ENCODE data around the gene CRMP1. TPM values are rescaled to one million over a fixed set of nuclear protein-coding genes. Genes with fewer than 3 reads are reported as not detected.

Gene CRMP1
- total and polyA plus RNA-seq, 8 donors, result 5.2 to 76.2 (median 64.0) TPM

- no peak overlapping the region for H3K4me3 ChIP-seq
- ATAC-seq, result no peak
- H3K27me3 ChIP-seq, result peaks cover 0 to 38% of the 10 kb centered on the region in 2 donors
- no peak overlapping the region for H3K27ac ChIP-seq
- no peaks in the 10 kb centered on the region for H3K4me1 ChIP-seq
- DNase-seq, result no peak
- TF ChIP-seq CTCF (IDR thresholded peaks at IDR 0.05), result no peak
- no peaks in the 10 kb centered on the region for H3K36me3 ChIP-seq
- no peaks in the 10 kb centered on the region for H3K9me3 ChIP-seq
- intact Hi-C loops (cut with DNase I), result no loop called here
Measured at GRCh38 chr4:5921981-5922380, 29.1 kb upstream of the CRMP1 start.

GRCh38 chr4:5921101-5921980 lies 28.5 kb upstream of the CRMP1 start:
- no peak overlapping the region for H3K4me3 ChIP-seq
- H3K36me3 ChIP-seq, result no peaks in the 10 kb centered on the region
- H3K9me3 ChIP-seq, result no peaks in the 10 kb centered on the region
- no peaks in the 10 kb centered on the region for H3K4me1 ChIP-seq
- intact Hi-C loops (cut with DNase I), result no loop called here
- ATAC-seq (no peak), DNase-seq (no peak)
- H3K27me3 ChIP-seq, result peaks cover 0 to 39% of the 10 kb centered on the region in 2 donors
- no peak overlapping the region for H3K27ac ChIP-seq
- no peak for TF ChIP-seq CTCF (IDR thresholded peaks at IDR 0.05)

GRCh38 chr4:5919571-5919970 lies 26.7 kb upstream of the CRMP1 start:
- ATAC-seq (no peak), DNase-seq (no peak)
- Histone ChIP-seq H3K4me1 (no peaks in the 10 kb centered on the region), H3K27ac (no peak overlapping the region), H3K9me3 (no peaks in the 10 kb centered on the region), H3K4me3 (no peak overlapping the region), H3K27me3 (peaks cover 0 to 43% of the 10 kb centered on the region in 2 donors), H3K36me3 (no peaks in the 10 kb centered on the region)
- intact Hi-C loops (cut with DNase I), result no loop called here
- no peak for TF ChIP-seq CTCF (IDR thresholded peaks at IDR 0.05)

GRCh38 chr4:5919044-5919443 lies 26.2 kb upstream of the CRMP1 start:
- no peak for TF ChIP-seq CTCF (IDR thresholded peaks at IDR 0.05)
- intact Hi-C loops (cut with DNase I), result no loop called here
- no peaks in the 10 kb centered on the region for H3K36me3 ChIP-seq
- no peak overlapping the region for H3K4me3 ChIP-seq
- no peak for ATAC-seq
- no peak for DNase-seq
- no peaks in the 10 kb centered on the region for H3K9me3 ChIP-seq
- H3K27ac ChIP-seq, result no peak overlapping the region
- peaks cover 0 to 43% of the 10 kb centered on the region in 2 donors for H3K27me3 ChIP-seq
- H3K4me1 ChIP-seq, result no peaks in the 10 kb centered on the region

GRCh38 chr4:5918331-5918985 lies 25.6 kb upstream of the CRMP1 start:
- Histone ChIP-seq H3K27me3 (peaks cover 0 to 43% of the 10 kb centered on the region in 2 donors), H3K36me3 (no peaks in the 10 kb centered on the region), H3K4me3 (no peak overlapping the region), H3K4me1 (no peaks in the 10 kb centered on the region), H3K27ac (no peak overlapping the region), H3K9me3 (no peaks in the 10 kb centered on the region)
- ATAC-seq (no peak), DNase-seq (peak in 1 of 4 donors; percentile 31)
- TF ChIP-seq CTCF (IDR thresholded peaks at IDR 0.05), result no peak
- intact Hi-C loops (cut with DNase I), result no loop called here

All from left lung (tissue), 10 donors.